Right lung (tissue), 5 donors: ENCODE results near the gene VN1R5. TPM values are rescaled to one million over a fixed set of nuclear protein-coding genes. Genes with fewer than 3 reads are reported as not detected.
"Not testable (repeated sequence)": the region's sequence is repeated elsewhere in the genome, so short reads cannot be mapped to it uniquely, and the experiment has no call there.

Experiments used
- DNase-seq, 2 donors: peaks; one replicate each; pipeline ENCODE4 v3.0.0-alpha.2; 2013
- polyA plus RNA-seq, 5 donors: library from polyadenylated mRNA; unstranded; fragments of 120-200 nt; gene quantifications; one replicate each; pipeline versions ENCODE4 v1.2.1 to v1.2.3, GENCODE V29; 2013; ENCODE audit warnings: inconsistent platforms in 1 of 5, low replicate concordance in 1 of 5; ENCODE audit not compliant: insufficient read length in 5 of 5, insufficient read depth in 1 of 5

VN1R5 gene
- polyA plus RNA-seq, 5 donors, result 0.09 TPM; not detected in 4

- no peak for DNase-seq
Observed at GRCh38 chr1:247270003-247270402, 14.1 kb downstream of the VN1R5 start.

- no peak for DNase-seq
Observed at GRCh38 chr1:247273013-247273412, 17.1 kb downstream of the VN1R5 start.

GRCh38 chr1:247274605-247275256, 18.9 kb downstream of the VN1R5 start:
- DNase-seq, result no peak

GRCh38 chr1:247277191-247277590, 21.3 kb downstream of the VN1R5 start:
- DNase-seq, result no peak

GRCh38 chr1:247281001-247281574, 25.2 kb downstream of the VN1R5 start:
- DNase-seq, result no peak

GRCh38 chr1:247286134-247286670, 30.3 kb downstream of the VN1R5 start:
- DNase-seq, result no peak

- no peak for DNase-seq
Observed at GRCh38 chr1:247287460-247287859, 31.6 kb downstream of the VN1R5 start.

- DNase-seq, result no peak
Observed at GRCh38 chr1:247288341-247288740, 32.5 kb downstream of the VN1R5 start.

- DNase-seq, result not testable (repeated sequence)
Observed at GRCh38 chr1:247289274-247289892, 33.5 kb downstream of the VN1R5 start.

- DNase-seq, result no peak
Observed at GRCh38 chr1:247290576-247290975, 34.7 kb downstream of the VN1R5 start.

GRCh38 chr1:247291161-247291560, 35.3 kb downstream of the VN1R5 start:
- DNase-seq, result no peak

GRCh38 chr1:247291833-247292561, 36.1 kb downstream of the VN1R5 start:
- no peak for DNase-seq

- DNase-seq, result no peak
Observed at GRCh38 chr1:247293047-247293446, 37.2 kb downstream of the VN1R5 start.

GRCh38 chr1:247294282-247294681, 38.4 kb downstream of the VN1R5 start:
- DNase-seq, result no peak

- DNase-seq, result no peak
Observed at GRCh38 chr1:247295274-247295684, 39.4 kb downstream of the VN1R5 start.

- no peak for DNase-seq
Observed at GRCh38 chr1:247295746-247296145, 39.9 kb downstream of the VN1R5 start.

- no peak for DNase-seq
Observed at GRCh38 chr1:247296599-247297180, 40.8 kb downstream of the VN1R5 start.

- no peak for DNase-seq
Observed at GRCh38 chr1:247297263-247298123, 41.6 kb downstream of the VN1R5 start.

GRCh38 chr1:247298124-247298481, 42.2 kb downstream of the VN1R5 start:
- DNase-seq, result no peak

GRCh38 chr1:247298701-247299100, 42.8 kb downstream of the VN1R5 start:
- DNase-seq, result no peak
